HG02642 (cell line): ENCODE measurements around the gene COA7.
A peak's percentile ranks its signal among the peaks of the same experiment; 100 is the strongest.
"Not testable (repeated sequence)": the region's sequence is repeated elsewhere in the genome, so short reads cannot be mapped to it uniquely, and the experiment has no call there.

ENCODE experiments used
- ATAC-seq: cut with Tn5 transposase; IDR thresholded peaks from one replicate; pipeline ENCODE4 v1.9.1; 2021; ENCODE audit warnings: mild to moderate bottlenecking; ENCODE audit not compliant: unreplicated experiment, poor library complexity

The COA7 gene

DNA sequence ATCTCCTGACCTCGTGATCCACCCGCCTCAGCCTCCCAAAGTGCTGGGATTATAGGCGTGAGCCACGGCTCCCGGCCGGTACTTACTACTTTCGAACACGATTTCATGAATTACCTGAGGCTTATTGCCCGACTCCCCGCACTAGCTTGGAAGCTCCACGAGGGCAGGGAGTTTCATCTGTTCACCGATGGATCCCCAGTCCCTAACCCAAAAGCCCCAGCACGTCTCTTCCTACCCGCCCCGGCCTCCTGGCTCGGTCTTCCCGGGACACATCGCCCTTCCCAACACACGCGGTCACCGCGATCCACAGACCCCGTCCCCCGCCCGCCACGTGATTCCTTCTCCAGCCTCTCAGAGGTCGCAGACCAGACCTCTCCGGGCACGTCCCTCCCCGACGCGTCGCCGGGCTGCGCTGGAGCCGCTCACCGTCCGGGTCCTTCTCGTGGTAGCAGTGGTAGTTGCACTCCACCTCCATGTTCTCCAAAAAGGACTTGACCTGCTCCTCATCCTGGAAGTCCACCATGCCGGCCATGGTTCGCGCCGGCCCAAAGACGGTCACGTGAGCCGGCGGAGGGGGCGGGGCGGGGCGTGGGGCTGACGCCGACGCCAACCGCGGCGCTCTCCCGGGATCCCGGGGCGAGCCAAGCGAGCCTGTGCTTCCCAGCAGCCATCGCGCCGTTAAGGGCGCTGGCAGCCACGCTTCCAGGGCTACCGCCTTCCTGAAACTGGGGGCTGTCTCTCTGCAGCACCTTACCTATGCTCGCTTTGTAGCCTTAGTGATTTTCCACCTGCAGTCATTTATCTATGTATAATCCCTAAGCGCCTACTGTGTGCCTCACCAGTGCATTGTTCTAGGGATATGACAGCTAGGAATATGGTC lies at the start of gene COA7:
TSS of gene COA7 (minus strand) at position 553 of the 880 bp plus-strand sequence. CDS start at position 532, 21 bp downstream.
- peak; percentile 48 for ATAC-seq

DNA sequence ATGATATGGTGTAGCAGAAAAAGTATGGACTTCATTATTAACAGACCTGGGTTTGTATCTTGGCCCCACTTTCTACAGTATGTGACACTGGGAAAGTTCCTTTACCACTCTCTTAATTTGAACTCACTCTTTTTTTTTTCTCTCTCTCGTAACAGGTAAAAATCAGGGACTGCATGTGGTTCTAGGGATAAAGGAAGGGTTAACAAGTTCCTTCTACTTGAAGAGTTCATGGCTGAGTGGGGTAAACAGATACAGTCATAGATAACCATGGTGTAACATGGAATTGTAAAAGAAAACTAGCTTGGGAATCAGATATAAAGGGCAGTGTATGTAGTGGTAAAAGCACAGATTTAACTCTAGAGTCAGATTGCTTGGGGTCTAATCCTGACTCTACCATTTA lies 49.3 kb upstream of the COA7 start:
- ATAC-seq, result no peak

DNA sequence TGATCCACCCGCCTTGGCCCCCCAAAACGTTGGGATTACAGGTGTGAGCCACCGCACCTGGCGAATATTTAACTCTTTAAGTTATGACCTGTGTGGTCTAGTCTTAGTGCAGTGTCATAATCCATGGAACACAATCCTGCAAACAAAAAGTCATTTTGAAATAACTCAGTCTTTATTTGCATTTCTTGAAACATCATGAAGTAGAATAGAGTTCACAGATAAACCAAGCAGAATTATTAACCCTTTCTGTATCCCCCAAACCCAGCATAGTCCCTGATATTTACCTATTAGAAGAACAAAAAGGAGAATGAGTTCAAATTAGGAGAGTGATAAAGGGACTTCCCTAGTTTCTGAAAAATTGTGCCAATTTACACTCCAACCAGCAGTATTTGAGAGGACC lies 48.0 kb upstream of the COA7 start:
- no peak for ATAC-seq

DNA sequence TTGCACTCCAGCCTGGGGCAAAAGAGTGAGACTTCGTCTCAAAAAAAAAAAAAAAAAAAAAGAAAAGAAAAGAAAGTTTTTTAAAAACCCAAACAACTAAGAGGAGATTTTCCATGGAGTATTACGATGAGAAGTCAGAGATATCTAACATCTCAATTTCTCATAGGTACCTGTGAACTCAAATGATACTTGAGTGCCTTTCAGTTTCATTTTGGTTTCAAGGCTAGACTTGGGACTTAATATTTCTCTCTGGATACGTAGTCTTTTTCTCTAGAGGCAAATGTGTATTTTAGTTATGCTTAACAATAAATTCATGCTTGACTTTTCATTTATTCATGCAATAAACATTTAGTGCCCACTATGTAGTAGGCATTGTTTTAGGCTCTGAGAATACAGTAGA lies 43.1 kb upstream of the COA7 start:
- ATAC-seq, result no peak

DNA sequence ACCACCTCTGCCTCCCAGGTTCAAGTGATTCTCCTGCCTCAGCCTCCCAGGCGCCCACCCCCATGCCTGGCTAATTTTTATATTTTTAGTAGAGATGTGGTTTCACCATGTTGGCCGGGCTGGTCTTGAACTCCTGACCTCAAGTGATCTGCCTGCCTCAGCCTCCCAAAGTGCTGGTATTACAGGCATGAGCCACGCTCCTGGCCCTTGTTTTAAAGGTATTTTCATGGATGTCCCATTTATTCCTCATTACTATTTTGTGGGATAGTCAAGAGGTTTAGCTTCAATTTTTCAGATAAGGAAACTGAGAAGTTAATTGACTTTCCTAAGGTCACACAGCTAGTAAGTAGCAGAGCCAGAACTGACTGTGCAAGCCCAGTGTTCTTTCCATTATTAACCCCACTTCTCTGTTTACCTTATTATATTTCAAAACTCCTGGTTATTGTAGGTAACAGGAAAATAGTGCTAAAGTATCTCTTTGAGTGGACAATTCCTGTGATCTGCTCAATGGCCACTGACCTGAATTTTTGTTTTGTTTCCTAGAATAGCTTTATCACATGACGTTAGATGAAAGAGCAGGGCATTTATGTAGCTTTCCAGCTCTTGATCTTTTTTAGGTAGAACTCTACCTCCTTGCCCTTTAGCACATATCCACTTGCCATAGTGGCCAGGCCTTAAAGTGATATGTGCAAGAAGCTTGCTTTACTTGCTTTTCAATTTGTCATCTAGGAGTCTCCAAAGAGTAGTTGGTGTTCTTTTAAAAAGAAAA lies 41.7 kb upstream of the COA7 start:
- no peak for ATAC-seq

DNA sequence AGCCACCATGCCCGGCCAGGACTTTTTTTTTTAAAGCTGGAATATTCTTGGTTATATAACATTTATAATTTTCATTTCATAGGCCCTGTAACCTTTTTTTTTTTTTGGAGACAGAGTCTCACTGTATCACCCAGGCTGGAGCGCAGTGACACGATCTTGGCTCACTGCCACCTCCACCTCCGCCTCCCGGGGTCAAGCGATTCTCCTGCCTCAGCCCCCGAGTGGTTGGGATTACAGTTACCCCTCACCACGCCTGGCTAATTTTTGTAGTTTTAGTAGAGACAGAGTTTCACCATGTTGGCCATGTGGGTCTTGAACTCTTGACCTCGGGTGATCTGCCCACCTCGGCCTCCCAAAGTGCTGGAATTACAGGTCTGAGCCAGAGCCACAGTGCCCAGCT lies 40.7 kb upstream of the COA7 start:
- ATAC-seq, result no peak

DNA sequence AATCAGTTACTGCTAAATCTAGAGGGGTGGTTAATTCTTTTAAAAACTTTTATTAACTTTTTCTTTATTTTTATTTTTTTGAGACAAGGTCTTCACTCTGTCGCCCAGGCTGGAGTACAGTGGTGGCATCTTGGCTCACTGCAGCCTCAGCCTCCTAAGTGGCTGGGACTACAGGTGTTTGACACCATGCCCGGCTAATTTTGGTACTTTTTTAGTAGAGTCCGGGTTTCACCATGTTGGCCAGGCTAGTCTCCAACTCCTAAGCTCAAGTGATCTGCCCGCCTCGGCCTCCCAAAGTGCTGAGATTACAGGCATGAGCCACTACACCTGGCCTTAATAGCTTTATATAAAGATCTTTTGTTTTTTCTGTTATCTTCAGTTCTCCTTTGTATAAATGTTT lies 40.0 kb upstream of the COA7 start:
- no peak for ATAC-seq

DNA sequence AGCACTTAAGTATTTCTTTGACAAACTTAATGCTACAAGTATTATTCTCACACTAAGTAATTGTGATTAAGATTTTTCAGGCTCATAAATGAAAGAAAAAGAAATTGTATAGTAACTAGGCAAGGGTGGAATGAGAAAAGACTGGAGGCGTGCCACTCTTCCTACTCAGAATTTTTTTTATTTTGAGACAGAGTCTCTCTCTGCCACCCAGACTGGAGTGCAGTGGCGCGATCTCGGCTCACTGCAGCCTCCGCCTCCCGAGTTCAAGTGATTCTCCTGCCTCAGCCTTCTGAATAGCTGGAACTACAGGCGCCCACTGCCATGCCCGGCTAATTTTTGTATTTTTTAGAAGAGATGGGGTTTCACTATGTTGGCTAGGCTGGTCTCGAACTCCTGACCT lies 37.2 kb upstream of the COA7 start:
- not testable (repeated sequence) for ATAC-seq

DNA sequence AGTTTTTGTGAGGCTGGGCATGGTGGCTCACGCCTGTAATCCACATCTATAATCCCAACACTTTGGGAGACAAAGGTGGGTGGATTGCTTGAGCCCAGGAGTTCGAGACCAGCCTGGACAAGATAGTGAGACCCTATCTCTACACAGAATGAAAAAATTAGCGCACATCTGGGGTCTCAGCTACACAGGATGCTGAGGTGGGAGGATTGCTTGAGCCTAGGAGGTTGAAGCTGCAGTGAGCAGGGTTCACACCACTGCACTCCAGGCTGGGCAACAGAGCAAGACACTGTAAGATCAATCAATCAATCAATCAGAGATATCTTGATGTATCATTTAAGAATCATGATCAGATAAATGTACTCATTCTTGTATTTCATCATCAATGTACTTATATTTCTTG lies 35.2 kb upstream of the COA7 start:
- ATAC-seq, result no peak

DNA sequence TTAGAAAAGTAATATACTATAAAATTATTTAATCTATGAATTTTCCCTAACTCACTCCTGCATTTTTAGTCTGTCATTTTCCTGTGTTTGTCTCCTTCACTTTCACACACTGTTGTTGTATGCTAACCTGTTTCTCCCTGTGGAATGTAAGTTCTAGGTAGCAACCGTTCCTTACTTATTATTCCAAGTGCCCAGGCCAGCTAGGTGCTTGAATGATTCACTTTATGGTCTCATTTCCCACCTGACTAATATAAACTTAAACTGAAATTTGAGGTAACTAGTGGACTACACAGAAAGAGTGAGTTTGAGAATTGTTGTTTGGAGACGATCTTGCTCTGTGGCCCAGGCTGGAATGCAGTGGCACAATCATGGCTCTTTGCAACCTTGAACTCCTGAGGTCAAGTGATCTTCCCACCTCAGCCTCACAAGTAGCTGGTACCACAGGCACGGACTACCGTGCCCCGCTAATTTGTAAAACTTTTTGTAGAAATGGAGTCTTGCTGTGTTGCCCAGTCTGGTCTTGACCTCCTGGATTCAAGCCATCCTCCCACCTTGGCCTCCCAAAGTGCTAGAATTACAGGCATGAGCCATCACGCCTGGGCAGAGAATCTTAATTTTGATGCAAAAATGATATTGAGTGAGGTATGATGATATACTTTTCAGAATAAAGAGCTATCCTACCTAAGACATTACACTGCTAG lies 30.0 kb upstream of the COA7 start:
- no peak for ATAC-seq

DNA sequence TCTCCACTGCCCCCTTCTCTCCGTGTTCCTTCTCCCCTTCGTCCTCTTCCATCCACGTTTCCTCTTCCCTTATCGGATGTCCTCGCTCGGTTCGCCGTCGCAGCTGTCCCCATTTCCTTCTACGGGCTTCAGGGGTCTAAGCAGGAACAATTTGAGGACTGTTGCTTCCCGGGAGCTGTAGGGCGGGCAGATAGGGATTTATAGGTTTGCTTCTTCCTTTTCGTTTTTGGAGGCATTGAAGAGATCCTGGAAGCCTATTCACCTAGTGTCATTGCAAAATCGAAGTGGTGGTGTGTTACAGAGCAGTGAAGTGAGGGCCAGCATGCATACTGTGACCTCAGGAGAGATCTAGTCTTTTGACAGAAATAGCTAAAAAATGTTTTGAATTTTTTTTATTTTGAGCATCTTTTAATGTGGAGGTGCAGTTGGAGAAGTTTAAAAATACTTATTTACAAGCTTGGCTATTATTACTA lies 29.0 kb upstream of the COA7 start:
- no peak for ATAC-seq

DNA sequence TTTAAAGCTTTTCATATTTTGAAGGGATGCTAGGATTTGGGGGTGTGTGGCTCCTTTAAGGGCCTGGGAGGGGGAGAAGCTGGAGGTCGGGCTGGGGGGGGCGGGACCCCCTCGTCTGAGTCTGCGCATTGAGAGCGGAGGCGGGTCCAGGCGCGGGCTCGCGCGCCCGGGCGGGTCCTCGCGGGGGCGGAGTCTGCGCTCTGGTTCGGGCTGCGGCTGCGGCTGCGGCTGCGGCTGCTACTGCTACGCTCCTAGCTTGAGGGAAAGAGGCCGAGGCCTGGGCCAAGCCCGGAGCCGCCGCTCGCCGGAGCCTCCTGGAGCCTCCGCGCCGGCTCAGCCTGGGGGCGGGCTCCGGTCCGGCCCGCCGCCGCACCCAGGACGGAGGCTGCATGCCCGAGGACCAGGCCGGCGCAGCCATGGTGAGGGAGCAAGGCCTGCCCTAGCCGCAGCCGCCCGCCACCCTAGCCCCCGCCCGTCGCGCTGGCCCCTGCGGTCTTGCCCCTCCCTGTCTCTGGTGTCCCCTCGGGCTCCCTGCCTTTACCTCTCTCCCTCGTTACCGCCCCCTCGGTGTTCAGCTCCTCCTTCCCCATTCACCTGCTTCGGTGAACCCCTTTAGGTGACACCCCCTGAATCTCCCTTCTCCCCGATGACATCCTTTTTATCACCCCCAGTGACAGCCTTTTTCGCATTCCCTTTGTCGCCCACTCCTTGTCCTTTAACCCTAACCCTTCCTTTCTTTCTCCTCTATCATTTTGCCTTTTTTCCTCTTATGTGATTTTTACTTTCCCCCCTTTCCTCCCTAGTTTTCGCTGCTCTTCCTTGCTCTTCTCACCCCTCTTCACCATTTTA lies 28.3 kb upstream of the COA7 start, which contains the start of gene ZYG11B:
TSS of gene ZYG11B (plus strand) at position 189 of the 849 bp plus-strand sequence. CDS start at position 390, 201 bp downstream.
- peak; percentile 96 for ATAC-seq

DNA sequence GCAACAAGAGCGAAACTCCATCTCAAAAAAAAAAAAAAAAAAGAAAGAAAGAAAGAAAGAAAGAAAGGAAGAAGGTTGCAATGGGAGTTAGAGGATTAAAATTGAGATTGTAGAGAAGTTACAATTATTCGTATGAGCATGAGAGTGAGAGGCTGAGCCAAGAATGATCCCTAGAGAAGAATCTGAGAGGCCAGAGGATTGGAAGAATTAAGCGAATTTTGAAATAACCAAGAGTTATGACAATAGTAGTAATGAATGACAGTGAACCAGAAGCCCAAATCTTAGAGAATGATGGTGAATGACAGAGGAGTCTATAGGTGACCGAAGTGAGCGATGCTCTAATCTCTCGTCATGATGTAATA lies 27.7 kb upstream of the COA7 start:
- ATAC-seq, result no peak

DNA sequence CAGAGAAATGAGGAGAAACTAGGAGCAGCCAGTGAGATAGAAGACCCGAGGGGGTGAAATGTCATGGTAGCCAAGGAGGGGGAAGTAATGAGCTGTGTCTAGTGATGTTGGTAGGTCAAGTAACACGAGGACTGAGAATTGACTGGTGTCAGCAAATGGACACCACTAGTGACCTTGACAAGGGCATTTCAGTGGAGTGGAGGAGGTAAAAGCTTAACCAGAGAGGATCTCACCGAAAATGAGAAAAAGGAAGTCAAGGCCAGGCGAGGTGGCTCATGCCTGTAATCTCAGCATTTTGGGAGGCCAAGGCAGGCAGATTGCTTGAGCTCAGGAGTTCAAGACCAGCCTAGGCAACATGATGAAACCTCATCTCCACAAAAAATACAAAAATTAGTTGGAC lies 25.1 kb upstream of the COA7 start:
- ATAC-seq, result no peak

DNA sequence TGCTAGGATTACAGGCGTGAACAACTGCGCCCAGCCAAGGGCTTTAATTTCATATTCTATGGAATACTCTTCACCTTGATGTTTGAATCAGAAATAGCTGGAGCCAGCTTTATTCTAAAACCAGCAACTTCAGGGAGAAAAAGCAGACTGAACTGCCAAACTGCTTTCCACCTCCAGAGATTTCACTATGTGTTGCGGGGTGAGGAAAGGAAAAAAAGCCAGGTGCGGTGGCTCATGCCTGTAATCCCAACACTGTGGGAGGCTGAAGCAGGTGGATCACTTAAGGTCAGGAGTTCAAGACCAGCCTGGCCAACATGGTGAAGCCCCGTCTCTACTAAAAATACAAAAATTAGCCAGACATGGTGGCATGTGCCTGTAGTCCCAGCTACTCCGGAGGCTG lies 17.1 kb upstream of the COA7 start:
- ATAC-seq, result not testable (repeated sequence)

DNA sequence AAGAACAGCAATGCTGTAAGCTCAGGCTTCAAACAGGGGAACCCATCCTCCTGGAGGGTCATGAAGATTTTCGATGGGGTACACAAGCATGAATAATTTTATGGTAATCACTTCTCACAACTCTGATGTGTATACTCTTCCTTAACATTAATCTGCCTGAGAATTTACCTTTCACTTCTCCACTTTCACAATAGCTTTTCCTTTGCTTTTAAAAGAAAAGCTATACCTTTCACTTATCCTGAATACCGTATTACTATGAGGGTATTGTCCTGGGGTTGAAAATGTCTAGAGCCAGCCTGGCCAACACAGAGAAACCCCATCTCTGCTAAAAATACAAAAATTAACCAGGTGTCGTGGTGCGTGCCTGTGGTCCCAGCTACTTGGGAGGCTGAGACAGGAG lies 15.4 kb upstream of the COA7 start:
- ATAC-seq, result no peak

DNA sequence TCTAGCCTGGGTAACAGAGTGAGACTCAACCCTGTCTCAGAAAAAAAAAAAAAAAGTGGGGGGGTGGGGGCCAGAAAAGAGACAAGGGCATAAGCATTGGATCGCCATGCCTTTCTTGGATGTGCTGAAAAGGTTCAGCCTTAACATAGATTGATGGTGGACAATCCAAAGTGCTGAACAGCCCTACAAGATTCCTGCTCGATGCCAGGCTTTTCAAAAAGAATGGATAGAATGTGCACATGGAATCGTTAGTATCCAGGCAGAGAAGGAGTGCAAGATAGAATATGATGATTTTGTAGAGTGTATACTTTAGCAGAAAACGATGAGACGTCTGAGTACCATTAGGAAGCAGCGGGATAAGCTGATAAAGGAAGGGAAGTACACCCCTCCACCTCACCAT lies 10.9 kb upstream of the COA7 start:
- ATAC-seq, result no peak

DNA sequence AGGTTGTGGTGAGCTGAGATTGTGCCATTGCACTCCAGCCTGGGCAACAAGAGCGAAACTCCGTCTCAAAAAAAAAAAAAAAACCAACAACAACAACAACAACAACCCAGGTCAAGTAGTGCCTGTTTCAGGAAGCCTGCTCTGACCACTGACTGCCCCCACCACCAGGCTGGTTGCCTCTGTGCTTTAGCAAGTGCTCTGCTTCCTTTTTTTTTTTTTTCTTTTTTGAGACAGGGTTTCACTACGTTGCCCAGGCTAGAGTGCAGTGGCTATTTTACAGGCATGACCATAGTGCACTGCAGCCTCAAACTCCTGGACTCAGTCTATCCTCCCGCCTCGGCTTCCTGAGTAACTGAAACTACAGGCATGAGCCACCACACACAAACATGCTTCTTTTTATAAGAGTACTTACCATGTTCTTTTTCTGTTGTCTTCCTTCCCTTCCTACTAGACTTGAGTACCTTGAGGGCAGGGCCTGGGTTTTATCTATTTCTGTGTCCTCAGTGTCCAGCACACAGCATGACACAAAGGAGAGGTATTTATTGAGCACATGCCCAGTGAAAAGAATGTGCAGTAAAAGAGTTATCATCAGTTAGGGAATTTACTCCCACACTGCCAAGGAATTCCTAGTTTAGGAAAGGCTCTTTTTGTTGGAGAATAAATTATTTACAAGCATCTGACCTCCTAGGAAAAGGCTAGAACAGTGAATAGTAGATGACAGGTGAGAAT lies 9.9 kb upstream of the COA7 start:
- no peak for ATAC-seq
